ENCODE results near the gene STK32B.

The STK32B gene

DNA sequence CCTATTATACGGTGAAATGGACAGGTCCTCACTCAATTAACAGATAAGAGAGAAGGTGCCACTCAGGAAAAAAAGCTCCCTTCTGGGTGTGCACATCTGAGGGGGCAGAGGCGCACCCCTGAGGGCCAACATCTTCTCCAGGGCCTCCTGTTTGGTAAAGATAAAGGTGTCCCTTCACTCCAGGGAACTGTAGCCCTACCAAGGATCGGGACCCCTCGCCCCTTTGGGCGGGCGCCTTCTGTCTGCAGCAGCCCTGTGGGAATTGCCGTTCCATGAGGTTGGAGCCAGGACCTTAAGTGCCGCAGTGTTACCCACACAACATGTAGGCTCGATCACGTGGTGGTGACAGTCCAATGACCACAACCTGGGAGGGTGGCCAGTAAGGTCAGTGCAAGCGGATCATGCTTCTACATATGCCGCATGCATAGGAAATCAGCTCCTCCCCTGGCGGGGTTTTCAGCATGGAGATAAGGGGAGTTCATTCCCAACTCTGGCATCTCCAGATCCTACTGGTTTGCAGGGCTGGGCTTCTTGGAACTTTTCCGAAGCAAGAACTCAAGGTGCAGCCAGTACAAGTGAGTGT lies 403.8 kb downstream of the STK32B start:
- DNase-seq = no peak

DNA sequence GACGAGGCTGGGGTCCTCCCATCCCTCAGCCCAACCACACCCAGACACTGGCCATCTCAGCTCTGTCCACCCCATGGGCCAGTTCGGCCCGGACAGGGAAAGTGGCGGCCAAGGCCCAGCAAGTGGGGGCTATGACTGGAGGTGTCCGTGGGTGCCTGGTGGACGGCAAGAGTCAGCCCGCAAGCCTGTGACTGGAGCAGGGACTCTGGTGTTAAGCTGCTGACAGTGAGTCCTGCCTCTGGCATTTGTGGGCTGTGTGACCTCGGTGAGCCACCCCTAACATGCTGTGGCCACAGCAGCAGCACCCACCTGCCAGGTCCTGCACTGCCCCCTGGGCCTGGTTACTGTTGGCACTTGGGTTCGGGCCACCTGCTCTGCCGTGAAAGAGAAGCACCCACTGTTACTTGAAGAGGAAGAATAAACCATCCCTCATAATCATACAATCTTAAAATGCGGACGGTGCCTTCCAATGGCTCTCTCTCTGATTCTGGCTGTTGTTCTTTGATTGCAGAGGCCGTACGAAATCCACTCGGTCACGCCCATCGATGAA lies 405.1 kb downstream of the STK32B start:
- no peak for DNase-seq

DNA sequence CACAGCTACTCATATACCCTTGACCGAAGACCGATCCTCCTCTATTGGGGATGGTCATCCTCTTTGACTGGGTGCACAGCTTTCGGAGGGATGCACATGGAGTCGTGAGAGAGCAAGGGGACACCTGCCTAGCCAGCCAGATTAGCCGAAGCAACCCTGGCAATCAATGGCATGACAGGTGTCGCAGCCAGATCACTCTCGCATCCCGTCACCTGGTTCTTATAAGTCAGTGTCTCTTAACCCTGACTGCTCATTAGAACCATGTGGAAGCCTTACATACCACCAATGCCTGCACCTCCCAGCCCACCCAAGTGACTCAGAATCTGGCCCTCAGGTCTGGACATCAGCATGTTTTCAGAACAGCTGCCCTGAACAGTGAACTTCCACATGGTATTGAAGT lies 407.4 kb downstream of the STK32B start:
- no peak for DNase-seq

DNA sequence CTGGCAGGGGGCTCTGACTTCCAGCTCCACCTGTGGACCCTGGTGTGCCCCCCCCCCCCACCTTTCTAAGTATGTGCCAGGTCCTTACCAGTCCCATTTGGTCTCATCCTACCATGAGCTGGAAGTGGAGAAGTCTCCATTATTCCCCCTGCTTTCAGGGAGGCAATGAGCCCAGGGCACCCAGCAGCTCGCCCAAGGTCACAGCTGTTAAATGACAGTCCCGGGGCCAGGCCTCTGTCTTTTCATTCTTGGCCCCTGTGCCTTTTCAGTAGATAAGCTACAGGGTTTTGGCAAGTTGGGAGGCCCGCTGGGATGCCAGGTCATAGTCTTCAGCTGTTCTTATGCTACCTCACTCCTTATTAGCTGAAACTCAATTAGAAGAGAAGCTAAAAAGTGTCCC lies 408.0 kb downstream of the STK32B start:
- DNase-seq = no peak

DNA sequence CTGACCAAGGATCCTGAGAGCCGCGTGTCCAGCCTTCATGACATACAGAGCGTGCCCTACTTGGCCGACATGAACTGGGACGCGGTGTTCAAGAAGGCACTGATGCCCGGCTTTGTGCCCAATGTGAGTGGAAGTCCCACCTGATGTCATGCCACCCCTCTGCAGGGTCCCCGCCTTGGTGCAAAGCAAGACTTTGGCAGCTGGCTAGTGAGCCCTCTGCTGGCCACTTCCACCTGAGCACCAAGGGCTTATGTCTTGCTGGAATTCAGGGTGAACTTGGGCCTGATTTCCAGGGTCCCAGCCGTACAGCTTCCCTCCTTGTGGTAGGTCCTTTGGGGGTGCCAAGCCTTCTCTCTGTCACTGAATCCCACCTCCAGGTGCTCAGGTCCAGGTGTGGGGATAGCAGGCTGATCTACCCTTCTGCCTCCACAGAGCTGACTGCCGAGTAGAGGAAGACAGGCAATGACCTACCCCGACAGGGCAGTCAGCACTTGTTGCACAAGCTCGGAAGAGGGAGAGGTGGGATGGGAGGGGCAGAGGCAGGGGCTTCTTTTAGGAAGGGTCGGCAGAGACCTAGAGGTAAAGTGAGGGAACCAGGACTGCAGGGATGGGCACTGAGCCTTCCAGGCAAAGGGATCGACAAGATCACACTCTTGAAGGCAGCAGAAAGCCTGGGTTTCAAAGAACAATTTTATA lies 409.0 kb downstream of the STK32B start:
- DNase-seq = peak; percentile 36

DNA sequence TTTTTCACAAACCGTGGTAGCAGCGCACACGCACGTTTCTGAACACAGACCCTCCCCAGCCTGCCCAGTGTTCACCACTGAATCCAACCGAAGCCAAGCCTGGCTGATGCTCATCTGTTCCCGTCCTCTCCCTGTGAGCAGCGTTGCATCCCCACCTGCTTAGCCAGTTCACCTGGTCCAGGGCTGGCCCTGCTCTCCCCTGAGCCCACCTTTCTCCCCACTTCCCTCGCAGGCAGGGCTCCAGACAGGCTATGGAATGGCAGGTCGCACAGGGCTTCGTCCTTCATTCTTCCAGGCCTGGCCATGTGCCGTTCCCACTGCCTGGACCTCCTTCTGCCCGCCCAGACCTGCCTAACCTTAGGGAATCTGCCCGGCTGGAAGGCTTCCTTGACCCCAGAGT lies 410.2 kb downstream of the STK32B start:
- DNase-seq = no peak

DNA sequence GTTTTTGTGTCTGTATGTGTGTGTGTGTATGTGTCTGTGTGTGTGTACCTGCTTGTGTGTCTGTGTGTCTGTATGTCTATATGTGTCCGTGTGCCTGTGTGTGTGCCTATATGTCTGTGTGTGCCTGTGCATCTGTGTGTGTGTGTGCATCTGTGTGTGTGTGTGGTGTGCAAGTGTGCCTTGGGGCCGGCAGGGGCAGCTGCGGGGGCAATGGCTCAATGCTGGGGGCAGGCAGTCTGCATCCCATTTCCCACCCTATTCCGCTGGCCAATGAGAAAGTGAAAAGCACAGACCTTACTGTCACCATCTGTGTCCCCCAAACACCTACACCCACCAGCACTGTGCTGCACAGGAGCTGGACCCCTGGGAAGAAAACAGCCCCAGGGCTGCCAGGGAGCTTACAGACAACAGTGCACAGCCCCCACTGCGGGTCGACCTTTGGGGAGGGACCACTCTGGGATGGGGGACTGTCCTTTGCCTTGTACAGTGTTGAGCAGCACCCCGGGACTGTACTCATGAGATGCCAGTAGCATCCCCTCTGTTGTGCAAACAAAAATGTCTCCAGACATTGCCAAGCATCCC lies 411.1 kb downstream of the STK32B start:
- DNase-seq = no peak

DNA sequence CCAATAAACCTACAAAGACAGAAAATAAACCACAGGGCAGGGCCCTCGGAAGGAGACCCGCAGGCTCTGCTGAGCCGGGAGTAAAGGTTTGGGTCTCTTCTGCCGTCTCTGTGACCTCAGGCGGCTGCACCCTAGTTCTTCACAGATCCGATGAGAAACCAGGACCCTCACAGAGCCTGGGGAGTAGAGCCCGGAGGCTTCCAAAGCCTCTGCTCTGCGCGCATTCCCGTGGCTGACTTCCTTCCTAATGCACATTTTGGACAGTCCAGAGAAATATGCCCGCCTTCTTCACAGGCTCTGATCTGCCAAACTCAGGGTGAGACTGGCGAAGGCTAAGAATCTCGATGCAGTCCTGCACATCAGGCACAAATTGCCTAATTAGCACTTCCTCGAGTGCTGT lies 411.6 kb downstream of the STK32B start:
- no peak for DNase-seq

DNA sequence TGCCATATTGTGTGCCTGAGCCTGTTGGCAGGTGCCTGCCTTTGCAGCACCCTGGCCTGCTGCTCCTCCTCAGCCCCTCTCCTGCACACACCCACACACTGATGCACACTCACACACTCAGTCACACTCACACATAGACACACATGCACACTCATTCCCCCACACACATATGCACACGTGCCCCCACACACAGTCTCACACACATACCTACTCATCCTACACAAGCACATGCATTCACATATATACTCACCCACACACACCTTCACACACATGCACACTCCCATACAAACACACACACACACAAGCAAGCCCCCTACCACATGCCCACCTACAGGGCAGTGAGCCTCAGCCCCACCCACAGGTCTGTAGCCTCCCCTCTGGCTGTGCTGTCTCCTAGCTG lies 412.1 kb downstream of the STK32B start:
- DNase-seq = no peak

DNA sequence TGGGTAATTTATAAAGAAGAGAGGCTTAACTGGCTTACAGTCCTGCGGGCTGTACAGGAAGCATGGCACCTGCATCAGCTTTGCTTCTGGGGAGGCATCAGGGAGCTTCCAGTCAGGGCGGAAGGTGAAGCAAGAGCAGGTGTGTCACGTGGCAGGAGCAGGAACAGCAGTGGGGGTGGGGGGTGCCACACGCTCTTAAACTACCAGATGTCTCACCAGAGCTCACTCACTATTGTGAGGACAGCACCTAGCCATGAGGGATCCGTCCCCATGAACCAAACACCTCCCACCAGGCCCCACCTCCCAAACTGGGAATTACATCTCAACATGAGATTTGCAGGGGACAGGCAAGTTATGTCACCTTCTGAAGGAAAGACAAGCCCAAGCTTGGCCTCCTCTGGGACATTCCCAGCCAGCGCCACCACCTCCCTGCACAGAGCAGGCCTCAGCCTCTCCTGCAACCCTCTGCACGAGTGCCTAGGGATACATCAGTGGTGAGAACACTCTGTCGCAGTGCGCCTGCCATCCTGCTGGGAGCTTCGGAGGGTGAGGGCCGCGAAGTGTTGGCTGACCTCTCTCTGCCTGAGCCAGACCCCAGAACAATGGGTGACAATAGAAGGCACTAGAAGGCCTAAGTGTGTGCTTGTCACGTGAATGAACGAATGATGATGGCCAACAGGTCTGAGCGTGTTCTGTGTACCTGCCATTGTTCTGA lies 412.8 kb downstream of the STK32B start:
- no peak for DNase-seq

DNA sequence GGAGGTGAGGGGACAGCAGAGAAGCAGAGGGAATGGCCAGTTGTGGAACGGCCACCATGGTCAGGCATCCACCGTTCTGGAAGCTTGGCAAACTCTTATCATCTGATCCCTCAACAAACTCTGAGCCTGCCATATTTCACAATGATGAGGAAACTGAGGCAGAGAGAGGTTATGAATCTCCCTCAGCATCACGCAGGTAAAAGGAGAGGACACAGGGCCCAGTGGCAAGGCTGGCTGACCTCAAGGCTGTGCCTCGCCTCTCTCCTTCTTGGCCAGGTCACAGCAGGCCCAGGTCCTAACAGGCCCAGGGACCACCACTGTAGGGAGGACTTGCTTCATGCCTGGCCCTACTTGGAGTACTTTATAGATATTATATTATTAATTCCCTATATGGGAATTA lies 414.2 kb downstream of the STK32B start:
- DNase-seq = no peak

DNA sequence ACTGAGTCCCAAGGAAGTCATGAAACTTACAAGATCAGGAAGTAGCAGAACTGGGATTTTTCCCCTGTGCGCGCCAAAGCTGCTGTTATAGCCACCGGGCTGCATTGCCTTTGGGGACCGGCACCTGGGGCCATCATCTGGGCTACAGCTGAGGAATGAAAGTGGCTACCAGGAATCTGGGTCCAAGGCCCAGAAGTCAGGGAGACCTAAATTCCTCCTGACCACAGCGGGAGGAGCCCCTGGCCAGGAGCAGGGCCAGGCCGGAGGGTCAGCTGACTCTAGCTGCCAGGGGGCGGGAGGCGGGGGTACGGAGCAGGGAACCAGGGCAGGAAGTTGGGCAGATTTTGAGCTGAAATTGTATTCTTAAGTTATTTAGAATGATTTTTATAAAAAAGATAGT lies 414.7 kb downstream of the STK32B start:
- no peak for DNase-seq

DNA sequence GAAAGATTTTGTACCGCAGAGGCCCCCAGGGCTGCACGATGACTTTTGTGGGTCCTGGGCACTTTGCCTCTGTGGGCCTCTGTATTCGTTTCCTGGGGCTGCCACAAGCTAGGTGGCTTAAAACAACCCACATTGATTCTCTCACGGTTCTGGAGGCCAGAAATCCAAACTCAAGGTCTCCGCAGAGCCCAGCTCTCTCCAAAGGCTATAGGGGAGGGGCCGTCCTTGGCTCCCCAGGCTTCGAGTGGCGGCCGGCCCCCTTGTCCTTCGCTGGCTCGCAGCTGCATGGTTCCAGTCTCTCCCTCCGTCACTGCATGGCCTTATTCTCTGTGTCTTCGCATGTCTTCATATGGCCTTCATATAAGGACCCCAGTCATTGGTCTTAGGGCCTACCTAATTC lies 415.8 kb downstream of the STK32B start:
- no peak for DNase-seq

DNA sequence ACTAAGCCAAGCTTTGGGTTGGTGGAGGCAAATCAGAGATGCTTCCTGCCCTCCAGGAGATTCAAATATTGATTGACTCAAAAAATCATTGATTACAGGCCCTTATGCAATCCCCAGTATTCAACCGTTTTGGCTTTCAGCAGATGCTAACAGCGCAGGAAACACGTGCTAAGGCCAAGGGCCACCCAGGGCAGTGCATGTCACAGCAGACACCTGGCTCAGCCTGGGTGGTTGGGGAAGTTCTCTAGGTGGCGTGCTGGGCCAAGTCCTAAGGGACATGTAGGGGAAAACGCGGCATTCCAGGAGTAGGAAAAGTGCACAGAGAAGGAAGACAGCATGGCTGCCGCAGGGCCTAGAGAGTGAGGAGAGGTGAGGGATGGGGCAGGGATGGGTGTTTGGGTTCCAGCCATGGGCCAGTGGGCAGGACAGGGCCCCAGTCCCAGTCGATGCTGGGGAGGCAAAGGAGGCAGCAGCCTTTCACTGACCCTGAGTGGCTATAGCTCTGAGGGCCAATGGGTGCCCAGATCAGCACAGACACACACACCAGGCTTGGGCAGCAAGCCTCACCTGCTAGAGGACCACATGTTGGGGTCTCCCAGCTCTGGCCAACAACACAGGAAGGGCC lies 418.0 kb downstream of the STK32B start:
- DNase-seq = no peak

DNA sequence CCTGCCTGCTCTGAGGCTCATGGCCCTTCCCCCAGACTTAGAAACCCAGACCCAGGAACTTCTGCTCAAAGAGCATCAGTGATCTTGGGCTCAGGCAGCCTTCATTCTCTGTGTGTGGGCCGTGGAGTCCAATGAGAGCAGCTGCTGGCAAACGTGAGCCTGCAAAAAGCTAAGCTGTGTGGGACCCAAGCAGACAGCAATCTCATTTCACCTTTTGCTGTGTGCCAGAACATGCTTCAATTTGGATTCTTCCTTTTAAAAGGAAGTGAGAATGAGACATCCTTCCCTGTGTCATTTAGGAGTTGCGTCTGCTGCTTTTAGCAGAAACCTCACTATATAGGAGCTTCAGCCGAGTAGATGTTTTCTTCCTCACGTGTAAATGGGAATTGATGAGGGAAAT lies 418.6 kb downstream of the STK32B start:
- DNase-seq = no peak

DNA sequence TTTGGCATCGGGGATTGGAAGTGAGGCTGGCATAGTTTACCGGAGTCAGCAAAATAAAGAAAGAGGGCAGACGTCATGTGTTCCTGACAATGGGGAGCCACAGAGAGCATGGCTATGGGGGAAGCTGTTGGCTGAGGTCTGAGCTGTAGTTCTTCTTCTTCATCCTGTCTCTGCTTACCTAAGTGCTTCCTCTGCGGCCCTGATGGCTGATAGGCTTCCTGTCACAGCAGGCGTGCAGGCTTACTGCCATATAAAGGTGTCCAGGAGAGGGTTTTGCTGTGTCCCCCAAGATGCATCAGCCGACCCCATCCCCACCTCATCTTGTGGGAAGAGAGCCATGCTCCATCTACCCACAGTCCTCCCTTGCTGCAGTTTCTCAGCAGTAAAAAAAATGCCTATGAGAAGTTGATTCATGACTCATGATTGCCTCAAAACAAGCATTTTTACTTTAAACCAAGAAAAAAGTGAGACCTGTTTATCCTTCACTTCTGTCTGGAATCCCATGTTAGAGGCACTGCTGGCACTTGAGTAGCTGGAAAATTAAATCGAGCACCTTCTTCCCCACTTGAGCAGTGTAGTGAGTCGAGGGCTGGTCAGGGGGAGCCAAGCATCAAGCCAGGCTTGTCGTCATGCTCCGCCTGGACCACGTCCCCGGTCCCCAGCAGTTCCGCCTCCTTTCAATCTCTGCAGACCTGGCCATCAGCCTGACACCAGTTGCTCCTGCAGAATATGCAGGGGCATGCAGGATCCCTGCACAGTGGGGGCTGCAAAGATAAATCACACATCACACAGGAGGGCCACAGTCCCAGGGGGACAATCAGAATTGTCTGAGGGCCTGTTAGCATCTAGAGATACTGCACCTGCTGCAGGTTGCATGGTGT lies 419.3 kb downstream of the STK32B start:
- DNase-seq = no peak

DNA sequence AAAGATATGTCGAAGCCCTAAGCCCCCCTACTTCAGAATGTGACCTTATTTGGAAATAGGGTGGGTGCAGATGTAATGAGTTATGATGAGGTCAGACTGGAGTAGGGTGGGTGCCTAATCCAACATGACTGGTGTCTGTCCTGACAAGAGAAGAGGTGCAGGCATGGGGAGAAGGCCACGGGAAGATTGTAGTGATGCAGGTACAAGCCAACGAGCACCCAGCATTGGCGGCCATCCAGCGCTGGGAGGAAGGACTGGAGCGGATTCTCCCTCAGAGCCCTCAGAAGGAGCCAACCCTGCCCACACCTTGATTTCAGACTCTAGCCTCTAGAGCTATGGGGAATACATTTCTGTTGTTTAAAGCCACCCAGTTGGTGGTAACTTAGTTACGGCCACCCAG lies 419.9 kb downstream of the STK32B start:
- DNase-seq = no peak

DNA sequence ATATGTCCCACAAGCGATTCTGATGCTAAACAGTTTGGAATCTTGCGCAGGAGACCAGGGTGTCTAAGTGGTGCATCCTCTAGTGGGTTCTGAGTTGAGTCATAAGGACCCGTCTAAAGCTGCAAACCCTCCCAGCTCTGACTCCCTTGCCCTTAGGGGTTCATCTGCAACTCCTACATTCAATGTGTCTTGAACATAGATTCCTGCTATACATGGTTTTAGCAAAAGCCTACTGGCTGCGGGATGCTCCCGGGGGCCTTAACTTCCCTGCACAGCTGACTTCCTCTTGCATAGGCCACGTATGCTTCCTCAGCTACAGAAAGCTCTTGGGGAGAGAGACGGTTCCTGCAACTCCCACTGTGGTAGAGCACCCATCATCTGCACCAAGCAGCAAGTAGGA lies 420.4 kb downstream of the STK32B start:
- DNase-seq = no peak

DNA sequence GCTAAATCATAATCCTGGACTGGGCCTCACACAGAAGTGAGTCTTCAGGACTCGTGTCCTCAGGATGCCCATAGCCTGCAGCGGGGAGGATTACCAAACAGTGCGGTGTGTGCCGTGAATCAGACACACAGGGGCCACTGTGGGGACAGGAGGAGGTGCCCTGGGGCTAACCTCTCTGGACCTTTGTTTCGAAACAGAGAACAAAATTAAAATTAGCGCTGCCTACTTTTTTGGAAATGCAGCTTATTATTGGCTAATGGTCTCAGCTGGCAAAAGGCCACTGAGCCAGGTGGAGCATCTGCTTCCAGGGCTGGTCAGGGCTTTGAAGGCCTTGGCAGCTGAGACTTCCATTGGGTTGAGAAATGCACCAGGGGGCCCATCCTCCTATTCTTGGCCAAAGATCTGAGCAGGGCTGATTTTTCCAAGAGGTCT lies 420.9 kb downstream of the STK32B start:
- no peak for DNase-seq

DNA sequence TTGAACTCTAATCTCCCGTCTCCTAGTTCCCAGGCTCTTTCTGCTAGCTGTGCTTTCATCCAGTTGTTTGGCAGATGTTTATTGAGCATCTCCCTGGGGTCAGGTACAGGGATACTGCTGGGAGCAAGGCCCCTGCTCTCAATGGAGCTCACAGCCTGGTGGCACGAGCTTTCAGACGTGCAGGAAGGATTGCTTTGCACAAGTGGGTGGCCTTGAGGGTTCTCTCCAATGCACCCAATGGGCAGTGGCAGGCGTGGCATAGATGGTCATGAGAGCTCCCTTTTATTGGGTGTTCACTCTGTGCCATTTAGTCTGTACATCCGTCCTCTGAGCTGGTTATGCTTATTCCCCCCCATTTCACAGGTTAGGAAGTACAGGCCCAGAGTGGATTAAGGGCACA lies 421.8 kb downstream of the STK32B start:
- no peak for DNase-seq

DNA sequence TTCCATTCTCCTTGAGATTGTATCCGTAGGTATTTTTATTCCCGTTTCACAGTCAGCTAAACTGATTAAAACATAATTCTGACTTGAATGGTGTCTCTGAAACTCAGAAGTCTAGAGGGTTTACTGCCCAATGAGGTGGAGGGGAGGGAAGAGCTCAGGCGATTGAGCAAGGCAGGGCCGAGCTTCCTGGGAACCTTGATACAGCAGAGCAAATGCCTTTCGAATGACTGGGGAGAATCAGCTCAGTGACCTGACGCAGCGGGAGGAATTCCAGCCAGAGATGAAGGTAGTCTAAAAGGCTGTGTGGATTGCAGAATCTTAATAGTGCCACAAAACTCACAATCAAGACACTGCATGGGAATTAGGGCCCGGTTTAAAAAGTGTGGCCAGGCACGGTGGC lies 423.5 kb downstream of the STK32B start:
- no peak for DNase-seq

DNA sequence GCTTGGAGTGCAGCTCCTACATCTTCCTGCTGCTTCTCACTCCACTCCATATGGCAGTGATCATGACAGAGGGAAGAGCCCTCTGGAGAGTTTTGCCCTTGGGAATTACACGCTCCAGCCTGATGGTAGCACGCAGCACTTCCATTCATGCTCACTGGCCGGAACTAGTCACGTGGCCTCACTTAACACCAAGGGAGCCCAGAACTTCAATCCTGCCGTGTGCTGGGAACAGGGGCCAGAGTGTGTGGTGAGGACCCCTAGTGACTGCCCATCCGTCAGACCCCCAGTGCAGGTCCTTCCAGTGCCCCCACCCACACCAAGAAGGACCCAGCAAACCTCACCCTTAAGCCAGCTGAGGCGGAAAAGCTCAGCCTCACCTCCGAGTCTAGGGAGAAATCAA lies 426.3 kb downstream of the STK32B start:
- no peak for DNase-seq

Data from retina (tissue), 1 donor.